OCI-LY1 (cell line): ENCODE measurements around the gene RGS21.

Source experiments
- H2AFZ ChIP-seq: fragments of 200-600 bp; sonication (generic), shearing (Covaris generic); 2 replicates; pipeline ENCODE4 v1.6.0; 2014; ENCODE audit warnings: antibody characterized with exemption, mild to moderate bottlenecking, low read length
- H3F3A ChIP-seq: fragments of 200-600 bp; sonication (generic), shearing (Covaris generic); 2 replicates; pipeline ENCODE4 v1.6.0; 2014; ENCODE audit warnings: mild to moderate bottlenecking, antibody characterized with exemption, low read length, moderate library complexity; ENCODE audit not compliant: insufficient read depth
- H3K27ac ChIP-seq: fragments of 200-600 bp; sonication (generic); 2 replicates; pipeline ENCODE4 v1.5.1; 2014; ENCODE audit warnings: low read length, mixed run types, mild to moderate bottlenecking, low read depth; ENCODE audit not compliant: poor library complexity, severe bottlenecking
- H3K27me3 ChIP-seq: fragments of 200-600 bp; sonication (generic); 2 replicates; pipeline ENCODE4 v1.6.0; 2014; ENCODE audit warnings: antibody characterized with exemption, mild to moderate bottlenecking, low read length, moderate library complexity; ENCODE audit not compliant: insufficient read depth
- H3K36me3 ChIP-seq: fragments of 200-600 bp; sonication (generic); 2 replicates; pipeline ENCODE4 v1.6.1; 2014; ENCODE audit warnings: mild to moderate bottlenecking, antibody characterized with exemption, low read length, moderate library complexity, mixed read lengths; ENCODE audit not compliant: insufficient read depth
- H3K4me1 ChIP-seq: fragments of 200-600 bp; sonication (generic); 2 replicates; pipeline ENCODE4 v1.5.1; 2014; ENCODE audit warnings: mild to moderate bottlenecking, low read length, moderate library complexity; ENCODE audit not compliant: insufficient read depth, severe bottlenecking
- H3K4me2 ChIP-seq: fragments of 200-600 bp; sonication (generic), shearing (Covaris generic); 2 replicates; pipeline ENCODE4 v1.6.1; 2014; ENCODE audit warnings: low read length
- H3K4me3 ChIP-seq: fragments of 200-600 bp; sonication (generic); 2 replicates; pipeline ENCODE4 v1.5.1; 2014; ENCODE audit warnings: low read length, low read depth, mild to moderate bottlenecking, mixed read lengths; ENCODE audit not compliant: poor library complexity, severe bottlenecking
- H3K79me2 ChIP-seq: fragments of 200-600 bp; shearing (Covaris generic); 2 replicates; pipeline ENCODE4 v1.6.1; 2016; ENCODE audit warnings: mixed run types, low read length, mixed read lengths; ENCODE audit not compliant: insufficient read depth
- H3K9ac ChIP-seq: fragments of 200-600 bp; sonication (generic), shearing (Covaris generic); 2 replicates; pipeline ENCODE4 v1.6.1; 2014; ENCODE audit warnings: mild to moderate bottlenecking, low read length, mixed read lengths
- H3K9me2 ChIP-seq: fragments of 200-600 bp; sonication (generic), shearing (Covaris generic); 2 replicates; pipeline ENCODE4 v1.6.1; 2014; ENCODE audit warnings: low read depth, mild to moderate bottlenecking, low read length, mixed read lengths
- H3K9me3 ChIP-seq: fragments of 200-600 bp; shearing (Covaris generic); 2 replicates; pipeline ENCODE4 v1.6.1; 2014; ENCODE audit warnings: low read length, mixed read lengths
- H4K20me1 ChIP-seq: fragments of 200-600 bp; sonication (generic), shearing (Covaris generic); 2 replicates; pipeline ENCODE4 v1.6.0; 2016; ENCODE audit warnings: mild to moderate bottlenecking, low read length; ENCODE audit not compliant: insufficient read depth
- EZH2 ChIP-seq: fragments of 200-600 bp; sonication (generic), shearing (Covaris generic); IDR thresholded peaks from 2 replicates; pipeline ENCODE4 v1.8.0; 2017; ENCODE audit warnings: borderline replicate concordance, mixed run types, mild to moderate bottlenecking, antibody characterized with exemption, low read length, moderate library complexity, mixed read lengths
- TF ChIP-seq, protein P1 (sequence below): fragments of 200-600 bp; sonication (generic), shearing (Covaris generic); IDR thresholded peaks from 2 replicates; pipeline ENCODE4 v1.5.1; 2017; ENCODE audit warnings: mild to moderate bottlenecking, antibody characterized with exemption, low read length, moderate library complexity, mixed read lengths

Gene RGS21

DNA sequence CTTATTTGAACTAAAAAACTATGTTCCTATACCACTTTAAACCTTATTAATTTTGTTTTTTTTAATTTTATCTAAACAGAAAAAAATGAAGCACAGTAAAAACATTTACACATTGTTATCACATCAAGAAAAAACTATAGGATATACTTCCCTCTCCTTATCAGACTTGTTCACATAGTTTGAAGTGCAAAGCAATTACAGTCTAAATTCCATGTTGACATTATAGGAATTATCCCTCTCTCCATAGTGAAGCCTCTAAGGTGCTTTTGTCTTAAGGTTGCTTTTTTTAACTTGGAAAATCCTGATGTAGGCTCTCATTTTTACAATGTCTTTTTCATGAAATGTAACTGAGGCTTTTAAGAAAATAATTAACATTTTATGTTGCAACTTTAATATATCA lies 85.8 kb downstream of the RGS21 start:
- no peak for TF ChIP-seq EZH2
- TF ChIP-seq, protein P1, sequence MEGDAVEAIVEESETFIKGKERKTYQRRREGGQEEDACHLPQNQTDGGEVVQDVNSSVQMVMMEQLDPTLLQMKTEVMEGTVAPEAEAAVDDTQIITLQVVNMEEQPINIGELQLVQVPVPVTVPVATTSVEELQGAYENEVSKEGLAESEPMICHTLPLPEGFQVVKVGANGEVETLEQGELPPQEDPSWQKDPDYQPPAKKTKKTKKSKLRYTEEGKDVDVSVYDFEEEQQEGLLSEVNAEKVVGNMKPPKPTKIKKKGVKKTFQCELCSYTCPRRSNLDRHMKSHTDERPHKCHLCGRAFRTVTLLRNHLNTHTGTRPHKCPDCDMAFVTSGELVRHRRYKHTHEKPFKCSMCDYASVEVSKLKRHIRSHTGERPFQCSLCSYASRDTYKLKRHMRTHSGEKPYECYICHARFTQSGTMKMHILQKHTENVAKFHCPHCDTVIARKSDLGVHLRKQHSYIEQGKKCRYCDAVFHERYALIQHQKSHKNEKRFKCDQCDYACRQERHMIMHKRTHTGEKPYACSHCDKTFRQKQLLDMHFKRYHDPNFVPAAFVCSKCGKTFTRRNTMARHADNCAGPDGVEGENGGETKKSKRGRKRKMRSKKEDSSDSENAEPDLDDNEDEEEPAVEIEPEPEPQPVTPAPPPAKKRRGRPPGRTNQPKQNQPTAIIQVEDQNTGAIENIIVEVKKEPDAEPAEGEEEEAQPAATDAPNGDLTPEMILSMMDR: no peak
- no peak overlapping the region for H3K9ac ChIP-seq
- no peaks in the 10 kb centered on the region for H3K9me2 ChIP-seq
- no peaks in the 10 kb centered on the region for H3K27me3 ChIP-seq
- H3K27ac ChIP-seq: no peak overlapping the region
- no peaks in the 10 kb centered on the region for H3K36me3 ChIP-seq
- H3K9me3 ChIP-seq: no peaks in the 10 kb centered on the region
- no peaks in the 10 kb centered on the region for H3F3A ChIP-seq
- no peak overlapping the region for H3K4me3 ChIP-seq
- H2AFZ ChIP-seq: no peak overlapping the region
- no peaks in the 10 kb centered on the region for H4K20me1 ChIP-seq
- no peaks in the 10 kb centered on the region for H3K79me2 ChIP-seq
- H3K4me2 ChIP-seq: no peak overlapping the region
- H3K4me1 ChIP-seq: no peaks in the 10 kb centered on the region

DNA sequence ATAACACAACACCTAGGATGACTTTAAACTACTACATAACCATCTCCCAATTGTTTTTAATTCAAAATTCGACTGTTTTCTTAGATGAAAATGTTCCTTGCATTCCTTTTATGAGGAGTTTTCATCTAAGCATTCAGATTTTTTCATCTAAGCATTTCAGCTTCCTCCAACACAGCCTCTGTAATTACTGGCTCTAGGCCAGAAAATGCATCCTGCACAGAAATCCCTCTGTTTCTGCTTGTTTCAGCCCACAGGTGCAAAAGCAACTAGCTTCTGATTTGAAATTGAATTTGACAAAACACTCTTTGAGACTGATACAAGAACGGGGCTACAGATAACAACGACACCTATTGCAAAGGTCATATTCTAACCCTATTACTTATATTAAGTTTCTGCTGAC lies 90.4 kb downstream of the RGS21 start:
- TF ChIP-seq EZH2: no peak
- TF ChIP-seq, protein P1: no peak
- Histone ChIP-seq H3K9me2 (no peaks in the 10 kb centered on the region), H3K79me2 (no peaks in the 10 kb centered on the region), H2AFZ (no peak overlapping the region), H3K27ac (no peak overlapping the region), H3K4me1 (no peaks in the 10 kb centered on the region), H3K9ac (no peak overlapping the region), H3F3A (no peaks in the 10 kb centered on the region), H3K27me3 (no peaks in the 10 kb centered on the region), H3K36me3 (no peaks in the 10 kb centered on the region), H3K9me3 (no peaks in the 10 kb centered on the region), H3K4me3 (no peak overlapping the region), H4K20me1 (no peaks in the 10 kb centered on the region), H3K4me2 (no peak overlapping the region)
